Glutamatergic neuron (in vitro differentiated cells): ENCODE results near the gene SLAIN1. TPM values are rescaled to one million over a fixed set of nuclear protein-coding genes. Genes with fewer than 3 reads are reported as not detected.

Experiments used
- DNase-seq: peaks from one replicate; pipeline ENCODE4 v3.0.0; 2022
- H3K27ac Mint-ChIP-seq: one replicate; pipeline ENCODE4 v1.8.0; 2020; ENCODE audit warnings: mild to moderate bottlenecking, mixed read lengths, inconsistent platforms; ENCODE audit not compliant: unreplicated experiment
- H3K27me3 Mint-ChIP-seq: one replicate; pipeline ENCODE4 v1.8.0; 2020; ENCODE audit warnings: mild to moderate bottlenecking, moderate library complexity, mixed read lengths, inconsistent platforms; ENCODE audit not compliant: unreplicated experiment
- H3K36me3 Mint-ChIP-seq: one replicate; pipeline ENCODE4 v1.8.0; 2020; ENCODE audit warnings: mild to moderate bottlenecking, mixed read lengths, inconsistent platforms; ENCODE audit not compliant: unreplicated experiment
- H3K4me1 Mint-ChIP-seq: one replicate; pipeline ENCODE4 v1.8.0; 2020; ENCODE audit warnings: mild to moderate bottlenecking, low read depth, mixed read lengths, inconsistent platforms; ENCODE audit not compliant: unreplicated experiment
- H3K4me3 Mint-ChIP-seq: one replicate; pipeline ENCODE4 v1.8.0; 2020; ENCODE audit warnings: mild to moderate bottlenecking, mixed read lengths, inconsistent platforms; ENCODE audit not compliant: unreplicated experiment
- H3K9me3 Mint-ChIP-seq: one replicate; pipeline ENCODE4 v1.8.0; 2020; ENCODE audit warnings: mild to moderate bottlenecking, moderate library complexity, mixed read lengths, inconsistent platforms; ENCODE audit not compliant: unreplicated experiment
- CTCF ChIP-seq: fragments of 200-600 bp; sonication (generic); IDR thresholded peaks from one replicate; pipeline ENCODE4 v1.5.0; 2021; ENCODE audit not compliant: partially characterized antibody, unreplicated experiment
- total RNA-seq: library from RNA; stranded (reverse); fragmentation: NEBNext Ultra II Directional; extraction: Animal tissue kit (Norgen Biotek cat#: 25700); gene quantifications from one replicate; pipeline ENCODE4 v1.2.1, GENCODE V29; 2021; ENCODE audit not compliant: unreplicated experiment

The SLAIN1 gene
- total RNA-seq, 1 donor from 2014 or later = 120 TPM

GRCh38 chr13:77715233-77715891 lies 17.9 kb downstream of the SLAIN1 start:
- Mint-ChIP-seq H3K4me3 (no peak overlapping the region), H3K27me3 (peaks cover 8% of the 10 kb centered on the region), H3K9me3 (peaks cover 23% of the 10 kb centered on the region), H3K36me3 (peaks cover 26% of the 10 kb centered on the region), H3K4me1 (peaks cover 27% of the 10 kb centered on the region), H3K27ac (no peak overlapping the region)
- no peak for DNase-seq
- no peak for TF ChIP-seq CTCF

GRCh38 chr13:77716692-77717091 lies 19.2 kb downstream of the SLAIN1 start:
- Mint-ChIP-seq H3K4me3 (no peak overlapping the region), H3K9me3 (peaks cover 13% of the 10 kb centered on the region), H3K36me3 (peaks cover 13% of the 10 kb centered on the region), H3K27ac (no peak overlapping the region), H3K4me1 (peaks cover 31% of the 10 kb centered on the region), H3K27me3 (peaks cover 3% of the 10 kb centered on the region)
- TF ChIP-seq CTCF = no peak
- no peak for DNase-seq

DNA sequence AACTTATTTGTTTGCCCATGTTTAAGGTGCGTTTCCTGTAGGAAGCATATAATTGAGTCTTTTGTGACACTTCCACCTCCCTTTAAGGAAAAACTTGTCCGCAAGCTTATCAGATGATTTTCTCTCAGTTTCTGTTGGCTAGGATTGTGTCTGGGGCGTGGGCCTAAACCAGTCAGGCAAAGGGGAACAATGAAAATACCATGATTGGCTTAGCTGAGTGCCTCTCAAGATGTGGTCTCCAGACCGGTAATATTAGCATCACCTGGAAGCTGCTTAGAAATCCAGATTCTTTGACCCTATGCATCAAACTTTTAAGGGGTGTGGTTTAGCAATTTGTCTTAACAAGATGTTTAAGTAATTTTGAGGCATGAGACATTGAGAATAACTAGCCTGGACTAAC lies 20.0 kb downstream of the SLAIN1 start:
- peaks cover 5% of the 10 kb centered on the region for H3K9me3 Mint-ChIP-seq
- H3K4me1 Mint-ChIP-seq = peaks cover 31% of the 10 kb centered on the region
- peaks cover 5% of the 10 kb centered on the region for H3K36me3 Mint-ChIP-seq
- no peak overlapping the region for H3K4me3 Mint-ChIP-seq
- no peak overlapping the region for H3K27ac Mint-ChIP-seq
- TF ChIP-seq CTCF = no peak
- H3K27me3 Mint-ChIP-seq = peaks cover 3% of the 10 kb centered on the region
- no peak for DNase-seq

- peak overlapping the region; percentile 14 for H3K27ac Mint-ChIP-seq
- H3K36me3 Mint-ChIP-seq = no peaks in the 10 kb centered on the region
- H3K9me3 Mint-ChIP-seq = peaks cover 2% of the 10 kb centered on the region
- no peaks in the 10 kb centered on the region for H3K27me3 Mint-ChIP-seq
- H3K4me3 Mint-ChIP-seq = no peak overlapping the region
- no peak for TF ChIP-seq CTCF
- peaks cover 31% of the 10 kb centered on the region for H3K4me1 Mint-ChIP-seq
- no peak for DNase-seq
These were observed 21.6 kb downstream of the SLAIN1 start for GRCh38 chr13:77719128-77719527.

DNA sequence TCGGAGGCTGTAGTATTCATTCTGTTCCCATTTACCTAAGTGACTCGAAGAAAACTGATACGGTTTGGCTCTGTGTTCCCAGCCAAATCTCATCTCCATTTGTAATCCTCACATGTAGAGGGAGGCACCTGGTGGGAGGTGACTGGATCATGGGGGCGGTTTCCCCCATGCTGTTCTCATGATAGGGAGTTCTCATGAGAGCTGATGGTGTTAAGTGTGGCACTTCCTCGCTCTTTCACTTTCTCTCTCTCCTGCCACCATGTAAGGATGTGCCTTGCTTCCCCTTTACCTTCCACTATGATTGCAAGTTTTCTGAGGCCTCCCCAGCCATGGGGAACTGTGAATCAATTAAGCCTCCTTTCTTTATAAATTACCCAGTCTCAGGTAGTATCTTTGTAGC lies 23.5 kb downstream of the SLAIN1 start:
- peak overlapping the region; percentile 53 for H3K27ac Mint-ChIP-seq
- no peaks in the 10 kb centered on the region for H3K36me3 Mint-ChIP-seq

More for the DNA sequence above, 23.5 kb downstream of the SLAIN1 start:
- peaks cover 47% of the 10 kb centered on the region for H3K4me1 Mint-ChIP-seq
- peaks cover 2% of the 10 kb centered on the region for H3K9me3 Mint-ChIP-seq
- TF ChIP-seq CTCF = no peak
- H3K4me3 Mint-ChIP-seq = no peak overlapping the region
- no peak for DNase-seq
- no peaks in the 10 kb centered on the region for H3K27me3 Mint-ChIP-seq
